Medulla oblongata (tissue), 1 donor: ENCODE measurements around the gene ANK3.

Experiments used
- DNase-seq: peaks from one replicate; pipeline ENCODE4 v3.0.0-alpha.2; 2015; ENCODE audit errors: extremely low spot score

The ANK3 gene

GRCh38 chr10:59984415-59984814 lies 405.3 kb downstream of the ANK3 start:
- DNase-seq, result no peak

DNA sequence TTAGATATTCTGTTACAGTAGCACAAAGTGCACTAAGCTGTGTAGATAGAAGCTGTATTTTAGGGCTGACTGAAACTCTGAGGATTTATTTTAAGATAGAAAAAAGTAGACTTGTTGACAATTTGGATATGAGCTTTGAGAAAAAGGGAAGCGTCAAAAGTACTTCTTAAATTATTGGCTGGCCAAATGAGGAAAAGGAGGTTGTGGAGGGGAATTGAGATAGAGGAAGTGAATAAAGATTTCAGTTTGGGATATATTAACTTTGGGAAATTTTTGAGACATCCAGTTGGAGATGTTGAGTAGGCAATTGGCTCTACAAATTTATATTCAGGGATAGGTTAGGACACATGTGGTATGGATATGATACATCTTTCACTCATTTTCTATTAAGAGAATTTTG lies 409.3 kb downstream of the ANK3 start:
- DNase-seq, result no peak

- no peak for DNase-seq
Measured at GRCh38 chr10:59977486-59977885, 412.2 kb downstream of the ANK3 start.

GRCh38 chr10:59976909-59977308 lies 412.8 kb downstream of the ANK3 start:
- no peak for DNase-seq
